Measurements from ENCODE around the gene EEF1A1.

- TF ChIP-seq POLR2AphosphoS5 (IDR thresholded peaks at IDR 0.05; ENCODE audit: low read depth, low read length) (no peak), REST (IDR thresholded peaks at IDR 0.05; ENCODE audit: insufficient read depth in 1 of 2, low read depth in 2 of 2, low read length in 2 of 2) (no peak), TAF1 (IDR thresholded peaks at IDR 0.05; ENCODE audit: borderline replicate concordance, insufficient read depth, low read length) (no peak), SIN3A (IDR thresholded peaks at IDR 0.05; ENCODE audit: borderline replicate concordance, insufficient read depth, low read length) (no peak)
Observed at GRCh38 chr6:73547036-73547435, 26.2 kb upstream of the EEF1A1 start.

Data from PFSK-1 (cell line).